ENCODE results near the gene MCC.

The MCC gene

DNA sequence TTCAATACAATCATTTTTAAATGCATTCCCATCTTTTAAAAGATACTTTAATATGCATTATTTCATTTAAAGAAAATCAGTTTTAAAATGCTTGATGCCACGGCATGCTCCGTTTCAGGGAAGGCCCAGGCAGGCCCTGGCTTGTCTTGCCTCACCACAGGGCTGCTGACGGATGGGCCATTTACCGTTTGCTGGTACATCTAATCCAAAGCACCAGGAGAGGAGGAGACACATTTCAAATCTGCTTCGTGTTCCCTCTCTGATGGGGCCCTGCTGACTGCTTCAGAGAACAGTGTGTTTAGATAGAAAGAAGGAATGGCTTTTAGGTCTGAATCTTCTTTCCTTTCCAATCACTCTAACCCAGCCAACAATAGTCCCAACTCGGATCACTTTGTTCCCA is 326.4 kb downstream of the MCC start:
- CTCF ChIA-PET, result interaction anchor here (0.7 kb wide), 1 partner anchor 46 kb away, joined by 3 read pairs; no protein-coding TSS in a partner anchor
- POLR2A ChIA-PET, result no interaction called here
- H3K27ac ChIP-seq (ENCODE audit: extremely low read depth, low read depth, low read length), result no peak overlapping the region
- no peaks in the 10 kb centered on the region for H3K36me3 ChIP-seq (ENCODE audit: control insufficient read depth in 2 of 2, insufficient read depth in 1 of 2, low read length in 2 of 2)
- no peaks in the 10 kb centered on the region for H3K9me3 ChIP-seq (ENCODE audit: control insufficient read depth, insufficient read depth, low read depth, low read length)
- peaks cover 14% of the 10 kb centered on the region; the same call in 1 of the 2 replicates for H3K4me1 ChIP-seq (ENCODE audit: control insufficient read depth, insufficient read depth, low read length)
- H3K4me3 ChIP-seq (ENCODE audit: low read depth, low read length), result no peak overlapping the region
- TF ChIP-seq ZEB2 (tag by site-specific recombination; IDR thresholded peaks at IDR 0.05) (no peak), MEIS1 (CRISPR knock-in tag; IDR thresholded peaks at IDR 0.05; ENCODE audit: borderline replicate concordance) (no peak), ZBTB20 (tag by site-specific recombination; IDR thresholded peaks at IDR 0.05) (0 out of 2 replicates have a peak, but pooled peaks have one; percentile 14), OSR2 (tag by site-specific recombination; IDR thresholded peaks at IDR 0.05) (no peak), TRIM28 (IDR thresholded peaks at IDR 0.05; ENCODE audit: borderline replicate concordance, low read length) (peak; percentile 56; the same call in 1 of the 2 replicates), ZNF184 (tag by site-specific recombination; IDR thresholded peaks at IDR 0.05) (no peak), IKZF3 (tag by site-specific recombination; IDR thresholded peaks at IDR 0.05) (0 out of 2 replicates have a peak, but pooled peaks have one; percentile 54), ZNF366 (tag by site-specific recombination; conservative IDR thresholded peaks at IDR 0.05) (peak; percentile 46; the same call in 1 of the 2 replicates), ZNF394 (tag by site-specific recombination; IDR thresholded peaks at IDR 0.05; ENCODE audit: borderline replicate concordance) (0 out of 2 replicates have a peak, but pooled peaks have one; percentile 8), ZNF174 (tag by site-specific recombination; IDR thresholded peaks at IDR 0.05) (no peak), FEZF1 (tag by site-specific recombination; IDR thresholded peaks at IDR 0.05) (peak; percentile 58)
- TF ChIP-seq, protein P1, sequence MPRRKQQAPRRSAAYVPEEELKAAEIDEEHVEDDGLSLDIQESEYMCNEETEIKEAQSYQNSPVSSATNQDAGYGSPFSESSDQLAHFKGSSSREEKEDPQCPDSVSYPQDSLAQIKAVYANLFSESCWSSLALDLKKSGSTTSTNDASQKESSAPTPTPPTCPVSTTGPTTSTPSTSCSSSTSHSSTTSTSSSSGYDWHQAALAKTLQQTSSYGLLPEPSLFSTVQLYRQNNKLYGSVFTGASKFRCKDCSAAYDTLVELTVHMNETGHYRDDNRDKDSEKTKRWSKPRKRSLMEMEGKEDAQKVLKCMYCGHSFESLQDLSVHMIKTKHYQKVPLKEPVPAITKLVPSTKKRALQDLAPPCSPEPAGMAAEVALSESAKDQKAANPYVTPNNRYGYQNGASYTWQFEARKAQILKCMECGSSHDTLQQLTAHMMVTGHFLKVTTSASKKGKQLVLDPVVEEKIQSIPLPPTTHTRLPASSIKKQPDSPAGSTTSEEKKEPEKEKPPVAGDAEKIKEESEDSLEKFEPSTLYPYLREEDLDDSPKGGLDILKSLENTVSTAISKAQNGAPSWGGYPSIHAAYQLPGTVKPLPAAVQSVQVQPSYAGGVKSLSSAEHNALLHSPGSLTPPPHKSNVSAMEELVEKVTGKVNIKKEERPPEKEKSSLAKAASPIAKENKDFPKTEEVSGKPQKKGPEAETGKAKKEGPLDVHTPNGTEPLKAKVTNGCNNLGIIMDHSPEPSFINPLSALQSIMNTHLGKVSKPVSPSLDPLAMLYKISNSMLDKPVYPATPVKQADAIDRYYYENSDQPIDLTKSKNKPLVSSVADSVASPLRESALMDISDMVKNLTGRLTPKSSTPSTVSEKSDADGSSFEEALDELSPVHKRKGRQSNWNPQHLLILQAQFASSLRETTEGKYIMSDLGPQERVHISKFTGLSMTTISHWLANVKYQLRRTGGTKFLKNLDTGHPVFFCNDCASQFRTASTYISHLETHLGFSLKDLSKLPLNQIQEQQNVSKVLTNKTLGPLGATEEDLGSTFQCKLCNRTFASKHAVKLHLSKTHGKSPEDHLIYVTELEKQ (tag by site-specific recombination; IDR thresholded peaks at IDR 0.05; ENCODE audit: borderline replicate concordance), result no peak
- TF ChIP-seq, protein P2, sequence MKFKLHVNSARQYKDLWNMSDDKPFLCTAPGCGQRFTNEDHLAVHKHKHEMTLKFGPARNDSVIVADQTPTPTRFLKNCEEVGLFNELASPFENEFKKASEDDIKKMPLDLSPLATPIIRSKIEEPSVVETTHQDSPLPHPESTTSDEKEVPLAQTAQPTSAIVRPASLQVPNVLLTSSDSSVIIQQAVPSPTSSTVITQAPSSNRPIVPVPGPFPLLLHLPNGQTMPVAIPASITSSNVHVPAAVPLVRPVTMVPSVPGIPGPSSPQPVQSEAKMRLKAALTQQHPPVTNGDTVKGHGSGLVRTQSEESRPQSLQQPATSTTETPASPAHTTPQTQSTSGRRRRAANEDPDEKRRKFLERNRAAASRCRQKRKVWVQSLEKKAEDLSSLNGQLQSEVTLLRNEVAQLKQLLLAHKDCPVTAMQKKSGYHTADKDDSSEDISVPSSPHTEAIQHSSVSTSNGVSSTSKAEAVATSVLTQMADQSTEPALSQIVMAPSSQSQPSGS (tag by site-specific recombination; IDR thresholded peaks at IDR 0.05; ENCODE audit: low read depth), result no peak
- TF ChIP-seq, protein P3, sequence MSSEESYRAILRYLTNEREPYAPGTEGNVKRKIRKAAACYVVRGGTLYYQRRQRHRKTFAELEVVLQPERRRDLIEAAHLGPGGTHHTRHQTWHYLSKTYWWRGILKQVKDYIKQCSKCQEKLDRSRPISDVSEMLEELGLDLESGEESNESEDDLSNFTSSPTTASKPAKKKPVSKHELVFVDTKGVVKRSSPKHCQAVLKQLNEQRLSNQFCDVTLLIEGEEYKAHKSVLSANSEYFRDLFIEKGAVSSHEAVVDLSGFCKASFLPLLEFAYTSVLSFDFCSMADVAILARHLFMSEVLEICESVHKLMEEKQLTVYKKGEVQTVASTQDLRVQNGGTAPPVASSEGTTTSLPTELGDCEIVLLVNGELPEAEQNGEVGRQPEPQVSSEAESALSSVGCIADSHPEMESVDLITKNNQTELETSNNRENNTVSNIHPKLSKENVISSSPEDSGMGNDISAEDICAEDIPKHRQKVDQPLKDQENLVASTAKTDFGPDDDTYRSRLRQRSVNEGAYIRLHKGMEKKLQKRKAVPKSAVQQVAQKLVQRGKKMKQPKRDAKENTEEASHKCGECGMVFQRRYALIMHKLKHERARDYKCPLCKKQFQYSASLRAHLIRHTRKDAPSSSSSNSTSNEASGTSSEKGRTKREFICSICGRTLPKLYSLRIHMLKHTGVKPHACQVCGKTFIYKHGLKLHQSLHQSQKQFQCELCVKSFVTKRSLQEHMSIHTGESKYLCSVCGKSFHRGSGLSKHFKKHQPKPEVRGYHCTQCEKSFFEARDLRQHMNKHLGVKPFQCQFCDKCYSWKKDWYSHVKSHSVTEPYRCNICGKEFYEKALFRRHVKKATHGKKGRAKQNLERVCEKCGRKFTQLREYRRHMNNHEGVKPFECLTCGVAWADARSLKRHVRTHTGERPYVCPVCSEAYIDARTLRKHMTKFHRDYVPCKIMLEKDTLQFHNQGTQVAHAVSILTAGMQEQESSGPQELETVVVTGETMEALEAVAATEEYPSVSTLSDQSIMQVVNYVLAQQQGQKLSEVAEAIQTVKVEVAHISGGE (tag by site-specific recombination; conservative IDR thresholded peaks at IDR 0.05; ENCODE audit: low read depth), result no peak
- TF ChIP-seq, protein P4, sequence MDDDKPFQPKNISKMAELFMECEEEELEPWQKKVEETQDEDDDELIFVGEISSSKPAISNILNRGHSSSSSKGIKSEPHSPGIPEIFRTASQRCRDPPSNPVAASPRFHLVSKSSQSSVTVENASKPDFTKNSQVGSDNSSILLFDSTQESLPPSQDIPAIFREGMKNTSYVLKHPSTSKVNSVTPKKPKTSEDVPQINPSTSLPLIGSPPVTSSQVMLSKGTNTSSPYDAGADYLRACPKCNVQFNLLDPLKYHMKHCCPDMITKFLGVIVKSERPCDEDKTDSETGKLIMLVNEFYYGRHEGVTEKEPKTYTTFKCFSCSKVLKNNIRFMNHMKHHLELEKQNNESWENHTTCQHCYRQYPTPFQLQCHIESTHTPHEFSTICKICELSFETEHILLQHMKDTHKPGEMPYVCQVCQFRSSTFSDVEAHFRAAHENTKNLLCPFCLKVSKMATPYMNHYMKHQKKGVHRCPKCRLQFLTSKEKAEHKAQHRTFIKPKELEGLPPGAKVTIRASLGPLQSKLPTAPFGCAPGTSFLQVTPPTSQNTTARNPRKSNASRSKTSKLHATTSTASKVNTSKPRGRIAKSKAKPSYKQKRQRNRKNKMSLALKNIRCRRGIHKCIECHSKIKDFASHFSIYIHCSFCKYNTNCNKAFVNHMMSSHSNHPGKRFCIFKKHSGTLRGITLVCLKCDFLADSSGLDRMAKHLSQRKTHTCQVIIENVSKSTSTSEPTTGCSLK (tag by site-specific recombination; IDR thresholded peaks at IDR 0.05), result no peak
- TF ChIP-seq, protein P5, sequence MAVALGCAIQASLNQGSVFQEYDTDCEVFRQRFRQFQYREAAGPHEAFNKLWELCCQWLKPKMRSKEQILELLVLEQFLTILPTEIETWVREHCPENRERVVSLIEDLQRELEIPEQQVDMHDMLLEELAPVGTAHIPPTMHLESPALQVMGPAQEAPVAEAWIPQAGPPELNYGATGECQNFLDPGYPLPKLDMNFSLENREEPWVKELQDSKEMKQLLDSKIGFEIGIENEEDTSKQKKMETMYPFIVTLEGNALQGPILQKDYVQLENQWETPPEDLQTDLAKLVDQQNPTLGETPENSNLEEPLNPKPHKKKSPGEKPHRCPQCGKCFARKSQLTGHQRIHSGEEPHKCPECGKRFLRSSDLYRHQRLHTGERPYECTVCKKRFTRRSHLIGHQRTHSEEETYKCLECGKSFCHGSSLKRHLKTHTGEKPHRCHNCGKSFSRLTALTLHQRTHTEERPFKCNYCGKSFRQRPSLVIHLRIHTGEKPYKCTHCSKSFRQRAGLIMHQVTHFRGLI (tag by site-specific recombination; IDR thresholded peaks at IDR 0.05), result no peak
- TF ChIP-seq, protein P6, sequence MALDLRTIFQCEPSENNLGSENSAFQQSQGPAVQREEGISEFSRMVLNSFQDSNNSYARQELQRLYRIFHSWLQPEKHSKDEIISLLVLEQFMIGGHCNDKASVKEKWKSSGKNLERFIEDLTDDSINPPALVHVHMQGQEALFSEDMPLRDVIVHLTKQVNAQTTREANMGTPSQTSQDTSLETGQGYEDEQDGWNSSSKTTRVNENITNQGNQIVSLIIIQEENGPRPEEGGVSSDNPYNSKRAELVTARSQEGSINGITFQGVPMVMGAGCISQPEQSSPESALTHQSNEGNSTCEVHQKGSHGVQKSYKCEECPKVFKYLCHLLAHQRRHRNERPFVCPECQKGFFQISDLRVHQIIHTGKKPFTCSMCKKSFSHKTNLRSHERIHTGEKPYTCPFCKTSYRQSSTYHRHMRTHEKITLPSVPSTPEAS (tag by site-specific recombination; IDR thresholded peaks at IDR 0.05), result 0 out of 2 replicates have a peak, but pooled peaks have one; percentile 4
- TF ChIP-seq, protein P7, sequence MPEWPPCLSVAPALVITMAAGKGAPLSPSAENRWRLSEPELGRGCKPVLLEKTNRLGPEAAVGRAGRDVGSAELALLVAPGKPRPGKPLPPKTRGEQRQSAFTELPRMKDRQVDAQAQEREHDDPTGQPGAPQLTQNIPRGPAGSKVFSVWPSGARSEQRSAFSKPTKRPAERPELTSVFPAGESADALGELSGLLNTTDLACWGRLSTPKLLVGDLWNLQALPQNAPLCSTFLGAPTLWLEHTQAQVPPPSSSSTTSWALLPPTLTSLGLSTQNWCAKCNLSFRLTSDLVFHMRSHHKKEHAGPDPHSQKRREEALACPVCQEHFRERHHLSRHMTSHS (tag by site-specific recombination; IDR thresholded peaks at IDR 0.05), result no peak
